C4-2B (cell line): Measurements from ENCODE around the gene RANBP17.

Source experiments
- H3K27ac ChIP-seq: fragments of 450-650 bp; 2 replicates; pipeline ENCODE4 v1.5.1; 2017
- CTCF ChIP-seq: fragments of 450-650 bp; conservative IDR thresholded peaks from 2 replicates; pipeline ENCODE4 v1.5.1; 2017; ENCODE audit warnings: mild to moderate bottlenecking
- ZFX ChIP-seq: fragments of 450-650 bp; IDR thresholded peaks from 2 replicates; pipeline ENCODE4 v1.6.1; 2017

Gene RANBP17

DNA sequence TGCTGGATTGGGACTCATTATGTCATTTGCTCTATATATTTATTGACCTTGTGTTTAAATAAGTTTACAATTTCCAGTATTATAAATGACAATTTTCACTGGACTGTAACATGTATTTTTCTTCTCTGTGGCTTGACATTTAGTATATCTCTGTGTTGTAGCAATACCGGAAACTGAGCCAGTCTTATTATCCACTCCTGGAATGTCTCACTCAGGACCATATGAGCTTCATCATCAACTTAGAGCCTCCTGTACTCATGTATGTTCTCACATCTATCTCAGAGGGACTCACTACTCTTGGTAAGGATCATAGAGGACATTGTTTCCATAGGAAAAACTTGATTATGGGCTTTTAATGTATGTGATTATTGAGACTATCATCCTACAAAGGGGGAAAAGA, 380.7 kb downstream of the RANBP17 start:
- no peak for TF ChIP-seq CTCF
- TF ChIP-seq ZFX = no peak
- H3K27ac ChIP-seq = no peak overlapping the region

- no peak overlapping the region for H3K27ac ChIP-seq
- no peak for TF ChIP-seq CTCF
- no peak for TF ChIP-seq ZFX
These were observed 384.4 kb downstream of the RANBP17 start for GRCh38 chr5:171246231-171246630.

GRCh38 chr5:171249460-171249859, 387.6 kb downstream of the RANBP17 start:
- H3K27ac ChIP-seq = no peak overlapping the region
- TF ChIP-seq ZFX = no peak
- no peak for TF ChIP-seq CTCF

DNA sequence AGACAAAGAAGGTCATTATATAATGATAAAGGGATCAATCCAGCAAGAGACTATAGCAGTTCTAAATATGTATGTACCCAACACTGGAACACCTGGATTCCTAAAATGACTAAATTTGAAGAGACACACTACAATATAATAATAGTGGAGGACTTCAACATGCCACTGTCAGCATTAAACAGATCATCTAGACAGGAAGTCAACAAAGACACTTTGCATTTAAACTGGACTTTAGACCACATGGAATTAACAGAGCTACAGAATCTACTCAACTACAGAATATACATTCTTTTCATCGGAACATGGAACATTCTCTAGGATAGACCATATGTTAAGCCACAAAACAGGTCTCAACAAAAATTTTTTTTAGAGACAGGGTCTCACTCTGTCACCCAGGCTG, 388.9 kb downstream of the RANBP17 start:
- TF ChIP-seq CTCF = no peak
- no peak for TF ChIP-seq ZFX
- no peak overlapping the region for H3K27ac ChIP-seq

DNA sequence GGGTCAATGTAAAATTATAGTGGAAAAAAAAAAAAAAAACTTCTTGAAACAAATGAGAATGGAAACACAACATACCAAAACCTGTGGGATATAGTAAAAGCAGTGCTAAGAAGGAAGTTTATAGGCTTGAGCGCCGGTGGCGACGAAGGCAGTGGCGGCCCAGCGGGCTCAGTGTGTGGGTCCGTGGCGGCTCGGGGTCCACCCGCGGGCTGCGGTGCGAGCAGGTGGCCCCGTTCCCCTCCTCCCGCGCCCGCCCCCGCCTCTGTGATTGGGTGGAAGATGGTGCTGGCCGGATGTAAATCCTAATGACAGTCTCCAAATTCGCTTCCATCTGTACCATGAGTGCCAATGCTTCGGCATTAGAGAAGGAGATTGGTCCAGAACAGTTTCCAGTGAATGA, 389.7 kb downstream of the RANBP17 start:
- no peak for TF ChIP-seq CTCF
- no peak for TF ChIP-seq ZFX
- H3K27ac ChIP-seq = no peak overlapping the region

- H3K27ac ChIP-seq = no peak overlapping the region
- TF ChIP-seq CTCF = no peak
- no peak for TF ChIP-seq ZFX
These were observed 390.9 kb downstream of the RANBP17 start for GRCh38 chr5:171252674-171253073.

DNA sequence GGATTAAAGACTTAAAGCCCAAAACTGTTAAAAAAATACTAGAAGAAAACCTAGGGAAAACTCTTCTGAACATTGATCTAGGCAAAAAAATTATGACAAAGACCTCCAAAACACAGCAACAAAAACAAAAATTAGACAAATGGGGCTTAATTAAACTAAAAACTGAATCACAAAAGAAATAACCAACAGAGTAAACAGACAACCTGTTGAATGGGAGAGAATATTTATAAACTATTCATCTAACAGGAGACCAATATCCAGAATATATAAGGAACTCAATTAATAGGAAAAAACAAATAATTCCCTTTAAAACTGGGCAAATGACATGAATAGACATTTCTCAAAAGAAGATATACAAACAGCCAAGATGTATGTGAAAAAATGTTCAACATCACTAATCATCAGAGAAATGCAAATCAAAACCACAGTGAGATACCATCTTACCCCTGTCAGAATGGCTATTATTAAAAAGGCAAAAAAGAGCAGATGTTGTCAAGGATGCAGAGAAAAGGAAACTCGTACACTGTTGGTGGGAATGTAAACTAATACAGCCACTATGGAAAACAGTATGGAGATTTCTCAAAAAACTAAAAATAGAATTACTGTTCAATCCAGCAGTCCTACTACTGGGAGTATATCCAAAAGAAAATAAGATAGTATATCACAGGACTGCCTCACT, 397.1 kb downstream of the RANBP17 start:
- H3K27ac ChIP-seq = no peak overlapping the region
- TF ChIP-seq CTCF = no peak
- no peak for TF ChIP-seq ZFX
